ENCODE results near the gene ACBD6. TPM values are rescaled to one million over a fixed set of nuclear protein-coding genes. Genes with fewer than 3 reads are reported as not detected.
A peak's percentile ranks its signal among the peaks of the same experiment; 100 is the strongest.

Gene ACBD6
- total RNA-seq, 1 donor from 2014 or later, result 43.4 TPM

DNA sequence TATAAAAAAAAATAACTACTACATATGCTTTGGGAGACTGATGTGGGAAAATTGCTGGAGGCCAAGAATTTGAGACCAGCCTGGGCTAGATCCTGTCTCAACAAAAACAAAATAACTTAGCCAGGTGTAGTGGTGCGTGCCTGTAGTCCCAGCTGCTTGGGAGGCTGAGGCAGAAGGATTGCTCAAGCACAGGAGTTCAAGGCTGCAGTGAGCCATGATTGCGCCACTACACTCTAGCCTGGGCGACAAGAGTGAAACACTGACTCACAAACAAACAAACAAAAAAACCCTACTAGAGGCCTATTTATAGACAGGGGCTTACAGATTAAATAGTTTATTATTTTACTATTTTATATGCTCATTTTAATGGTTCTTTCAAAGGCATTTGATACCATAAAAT, 192.3 kb downstream of the ACBD6 start:
- H3K27ac ChIP-seq (ENCODE audit: low read depth, low read length), result no peak overlapping the region
- peaks cover 4% of the 10 kb centered on the region for H3K36me3 Mint-ChIP-seq (ENCODE audit: low read depth, unreplicated experiment)
- H3K27me3 ChIP-seq (ENCODE audit: insufficient read depth, low read length), result no peaks in the 10 kb centered on the region
- no peaks in the 10 kb centered on the region for H3K36me3 ChIP-seq (ENCODE audit: insufficient read depth, low read length)
- FAIRE-seq (no peak), DNase-seq (ENCODE audit: low read depth) (no peak)
- peaks cover 34% of the 10 kb centered on the region for H3K4me1 Mint-ChIP-seq (ENCODE audit: low read depth, unreplicated experiment)
- no peaks in the 10 kb centered on the region for H3K9me3 Mint-ChIP-seq (ENCODE audit: unreplicated experiment)
- no peaks in the 10 kb centered on the region for H3K79me2 ChIP-seq (ENCODE audit: insufficient read depth, low read length)
- no peak overlapping the region for H2AFZ ChIP-seq (ENCODE audit: low read depth, low read length)
- no peak overlapping the region for H3K9ac ChIP-seq (ENCODE audit: low read length)
- peaks cover 10% of the 10 kb centered on the region for H3K4me1 ChIP-seq (ENCODE audit: insufficient read depth, low read length)
- no peak overlapping the region for H3K4me2 ChIP-seq (ENCODE audit: low read length)
- H3K27me3 Mint-ChIP-seq (ENCODE audit: low read depth, unreplicated experiment), result no peaks in the 10 kb centered on the region
- H3K4me3 ChIP-seq (ENCODE audit: insufficient read depth, low read depth, low read length), result no peak overlapping the region
- H3K9me3 ChIP-seq (ENCODE audit: insufficient read depth, low read depth, low read length), result no peaks in the 10 kb centered on the region
- H4K20me1 ChIP-seq (ENCODE audit: insufficient read depth, low read length), result peaks cover 4% of the 10 kb centered on the region
- peak overlapping the region; percentile 82 for H3K27ac Mint-ChIP-seq (ENCODE audit: unreplicated experiment)
- no peak overlapping the region for H3K4me3 Mint-ChIP-seq (ENCODE audit: unreplicated experiment)
- TF ChIP-seq, protein P1, sequence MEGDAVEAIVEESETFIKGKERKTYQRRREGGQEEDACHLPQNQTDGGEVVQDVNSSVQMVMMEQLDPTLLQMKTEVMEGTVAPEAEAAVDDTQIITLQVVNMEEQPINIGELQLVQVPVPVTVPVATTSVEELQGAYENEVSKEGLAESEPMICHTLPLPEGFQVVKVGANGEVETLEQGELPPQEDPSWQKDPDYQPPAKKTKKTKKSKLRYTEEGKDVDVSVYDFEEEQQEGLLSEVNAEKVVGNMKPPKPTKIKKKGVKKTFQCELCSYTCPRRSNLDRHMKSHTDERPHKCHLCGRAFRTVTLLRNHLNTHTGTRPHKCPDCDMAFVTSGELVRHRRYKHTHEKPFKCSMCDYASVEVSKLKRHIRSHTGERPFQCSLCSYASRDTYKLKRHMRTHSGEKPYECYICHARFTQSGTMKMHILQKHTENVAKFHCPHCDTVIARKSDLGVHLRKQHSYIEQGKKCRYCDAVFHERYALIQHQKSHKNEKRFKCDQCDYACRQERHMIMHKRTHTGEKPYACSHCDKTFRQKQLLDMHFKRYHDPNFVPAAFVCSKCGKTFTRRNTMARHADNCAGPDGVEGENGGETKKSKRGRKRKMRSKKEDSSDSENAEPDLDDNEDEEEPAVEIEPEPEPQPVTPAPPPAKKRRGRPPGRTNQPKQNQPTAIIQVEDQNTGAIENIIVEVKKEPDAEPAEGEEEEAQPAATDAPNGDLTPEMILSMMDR (IDR thresholded peaks at IDR 0.05; ENCODE audit: insufficient read depth, low read depth, low read length), result no peak
- TF ChIP-seq EZH2 (IDR thresholded peaks at IDR 0.05; ENCODE audit: insufficient read depth, low read length), result no peak

GRCh38 chr1:180309338-180309737, 193.0 kb downstream of the ACBD6 start:
- Histone ChIP-seq H3K9me3 (ENCODE audit: insufficient read depth, low read depth, low read length) (no peaks in the 10 kb centered on the region), H3K27me3 (ENCODE audit: insufficient read depth, low read length) (no peaks in the 10 kb centered on the region), H2AFZ (ENCODE audit: low read depth, low read length) (no peak overlapping the region), H3K36me3 (ENCODE audit: insufficient read depth, low read length) (no peaks in the 10 kb centered on the region), H3K4me2 (ENCODE audit: low read length) (peak overlapping the region; percentile 37), H3K9ac (ENCODE audit: low read length) (peak overlapping the region; percentile 12), H4K20me1 (ENCODE audit: insufficient read depth, low read length) (peaks cover 4% of the 10 kb centered on the region), H3K4me1 (ENCODE audit: insufficient read depth, low read length) (peaks cover 10% of the 10 kb centered on the region), H3K27ac (ENCODE audit: low read depth, low read length) (peak overlapping the region; percentile 43), H3K4me3 (ENCODE audit: insufficient read depth, low read depth, low read length) (no peak overlapping the region), H3K79me2 (ENCODE audit: insufficient read depth, low read length) (no peaks in the 10 kb centered on the region)
- Mint-ChIP-seq H3K36me3 (ENCODE audit: low read depth, unreplicated experiment) (peaks cover 4% of the 10 kb centered on the region), H3K9me3 (ENCODE audit: unreplicated experiment) (no peaks in the 10 kb centered on the region), H3K27me3 (ENCODE audit: low read depth, unreplicated experiment) (no peaks in the 10 kb centered on the region), H3K4me3 (ENCODE audit: unreplicated experiment) (no peak overlapping the region), H3K27ac (ENCODE audit: unreplicated experiment) (peak overlapping the region; percentile 82), H3K4me1 (ENCODE audit: low read depth, unreplicated experiment) (peaks cover 34% of the 10 kb centered on the region)
- TF ChIP-seq, protein P1 (IDR thresholded peaks at IDR 0.05; ENCODE audit: insufficient read depth, low read depth, low read length), result no peak
- TF ChIP-seq EZH2 (IDR thresholded peaks at IDR 0.05; ENCODE audit: insufficient read depth, low read length), result no peak
- DNase-seq (ENCODE audit: low read depth), result peak; percentile 72
- peak; percentile 54 for FAIRE-seq

- H2AFZ ChIP-seq (ENCODE audit: low read depth, low read length), result no peak overlapping the region
- H4K20me1 ChIP-seq (ENCODE audit: insufficient read depth, low read length), result no peaks in the 10 kb centered on the region
- no peaks in the 10 kb centered on the region for H3K79me2 ChIP-seq (ENCODE audit: insufficient read depth, low read length)
- peaks cover 4% of the 10 kb centered on the region for H3K36me3 Mint-ChIP-seq (ENCODE audit: low read depth, unreplicated experiment)
- no peaks in the 10 kb centered on the region for H3K9me3 ChIP-seq (ENCODE audit: insufficient read depth, low read depth, low read length)
- peaks cover 3% of the 10 kb centered on the region for H3K4me1 Mint-ChIP-seq (ENCODE audit: low read depth, unreplicated experiment)
- no peak overlapping the region for H3K27ac Mint-ChIP-seq (ENCODE audit: unreplicated experiment)
- no peaks in the 10 kb centered on the region for H3K9me3 Mint-ChIP-seq (ENCODE audit: unreplicated experiment)
- peaks cover 2% of the 10 kb centered on the region for H3K4me1 ChIP-seq (ENCODE audit: insufficient read depth, low read length)
- no peak overlapping the region for H3K4me2 ChIP-seq (ENCODE audit: low read length)
- H3K27ac ChIP-seq (ENCODE audit: low read depth, low read length), result no peak overlapping the region
- no peaks in the 10 kb centered on the region for H3K27me3 ChIP-seq (ENCODE audit: insufficient read depth, low read length)
- no peaks in the 10 kb centered on the region for H3K27me3 Mint-ChIP-seq (ENCODE audit: low read depth, unreplicated experiment)
- no peak overlapping the region for H3K4me3 ChIP-seq (ENCODE audit: insufficient read depth, low read depth, low read length)
- H3K9ac ChIP-seq (ENCODE audit: low read length), result no peak overlapping the region
- TF ChIP-seq, protein P1 (IDR thresholded peaks at IDR 0.05; ENCODE audit: insufficient read depth, low read depth, low read length), result no peak
- TF ChIP-seq EZH2 (IDR thresholded peaks at IDR 0.05; ENCODE audit: insufficient read depth, low read length), result no peak
- H3K36me3 ChIP-seq (ENCODE audit: insufficient read depth, low read length), result no peaks in the 10 kb centered on the region
- DNase-seq (ENCODE audit: low read depth) (peak; percentile 13), FAIRE-seq (no peak)
- no peak overlapping the region for H3K4me3 Mint-ChIP-seq (ENCODE audit: unreplicated experiment)
Observed at GRCh38 chr1:180301135-180301742, 201.1 kb downstream of the ACBD6 start.

Data from astrocyte (in vitro differentiated cells and primary cell).